GM13977 (cell line): ENCODE results near the gene HES2.
"Not testable (repeated sequence)": the region's sequence is repeated elsewhere in the genome, so short reads cannot be mapped to it uniquely, and the experiment has no call there.

Source experiments
- DNase-seq: peaks from one replicate; pipeline ENCODE4 v3.0.0; 2012; ENCODE audit warnings: low spot score
- in situ Hi-C: fragments of 300-500 bp; cut with MboI; formaldehyde crosslinking; loops from one replicate; pipeline ENCODE4 v1.12.0; 2022; ENCODE audit warnings: low sequenced_read_pairs, low pct_unique_long_range_greater_than_20kb, mixed read lengths, inconsistent platforms; ENCODE audit not compliant: unreplicated experiment
- TF ChIP-seq, protein P1 (sequence below): IDR thresholded peaks from 2 replicates; pipeline ENCODE4 v1.5.1; 2012; ENCODE audit warnings: mild to moderate bottlenecking, control low read depth; ENCODE audit not compliant: insufficient read depth; ENCODE audit errors: extremely low read depth, missing control alignments

The HES2 gene

DNA sequence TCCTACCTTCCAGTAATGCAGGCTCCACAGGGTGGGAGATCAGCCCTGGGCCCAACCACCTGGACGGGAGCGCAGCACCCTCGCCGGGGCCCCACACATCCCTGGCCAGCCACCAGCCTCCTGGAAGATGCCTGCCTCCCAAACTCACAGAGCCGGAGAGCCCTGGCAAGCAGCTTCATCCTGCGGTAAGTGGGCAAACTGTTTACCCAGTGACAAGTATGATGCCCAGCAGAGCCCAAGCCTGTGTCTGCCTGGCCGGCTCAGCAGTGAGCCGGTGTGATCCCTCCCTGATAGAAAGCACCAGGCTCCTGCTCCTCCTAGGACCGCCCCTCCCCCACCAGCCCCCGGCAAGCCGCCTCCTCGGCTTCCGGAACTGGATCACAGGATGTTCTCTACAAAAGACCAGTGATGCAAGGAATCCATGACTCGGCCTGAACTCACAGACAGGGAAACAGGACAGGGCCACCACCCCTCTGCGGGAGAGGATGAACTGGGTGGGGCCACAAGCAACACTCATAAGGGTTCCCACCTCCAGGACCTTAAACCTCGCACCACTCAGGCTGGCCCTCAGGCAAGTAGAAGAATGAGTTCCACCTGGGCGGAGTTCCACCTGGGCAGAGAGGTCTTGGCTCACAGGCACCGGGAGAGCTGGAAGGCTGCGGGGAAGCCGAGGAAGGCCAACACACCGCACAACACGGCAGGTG is 34.1 kb downstream of the HES2 start:
- TF ChIP-seq, protein P1, sequence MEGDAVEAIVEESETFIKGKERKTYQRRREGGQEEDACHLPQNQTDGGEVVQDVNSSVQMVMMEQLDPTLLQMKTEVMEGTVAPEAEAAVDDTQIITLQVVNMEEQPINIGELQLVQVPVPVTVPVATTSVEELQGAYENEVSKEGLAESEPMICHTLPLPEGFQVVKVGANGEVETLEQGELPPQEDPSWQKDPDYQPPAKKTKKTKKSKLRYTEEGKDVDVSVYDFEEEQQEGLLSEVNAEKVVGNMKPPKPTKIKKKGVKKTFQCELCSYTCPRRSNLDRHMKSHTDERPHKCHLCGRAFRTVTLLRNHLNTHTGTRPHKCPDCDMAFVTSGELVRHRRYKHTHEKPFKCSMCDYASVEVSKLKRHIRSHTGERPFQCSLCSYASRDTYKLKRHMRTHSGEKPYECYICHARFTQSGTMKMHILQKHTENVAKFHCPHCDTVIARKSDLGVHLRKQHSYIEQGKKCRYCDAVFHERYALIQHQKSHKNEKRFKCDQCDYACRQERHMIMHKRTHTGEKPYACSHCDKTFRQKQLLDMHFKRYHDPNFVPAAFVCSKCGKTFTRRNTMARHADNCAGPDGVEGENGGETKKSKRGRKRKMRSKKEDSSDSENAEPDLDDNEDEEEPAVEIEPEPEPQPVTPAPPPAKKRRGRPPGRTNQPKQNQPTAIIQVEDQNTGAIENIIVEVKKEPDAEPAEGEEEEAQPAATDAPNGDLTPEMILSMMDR, result no peak
- DNase-seq, result no peak

DNA sequence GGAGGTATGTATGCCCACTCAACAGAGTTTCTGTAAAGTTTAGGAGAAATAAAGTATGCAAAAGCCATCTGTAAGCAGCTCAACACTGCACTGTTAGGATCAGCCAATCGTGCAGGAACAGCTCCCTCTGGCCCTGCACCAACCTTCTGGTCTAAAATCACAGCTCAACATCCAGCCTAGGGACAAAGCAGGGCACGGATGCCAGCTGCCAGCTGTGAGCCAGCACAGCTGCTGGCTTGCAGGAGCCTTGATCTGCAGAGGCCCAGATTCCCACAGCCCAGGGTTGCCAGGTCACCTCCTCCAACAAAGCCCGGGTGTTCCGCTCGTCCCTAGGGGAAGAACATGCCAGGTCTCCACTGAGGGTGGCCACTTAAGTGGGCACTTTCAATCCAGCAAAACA is 34.8 kb downstream of the HES2 start:
- TF ChIP-seq, protein P1, result no peak
- in situ Hi-C loops, result no loop called here
- DNase-seq, result no peak

More for the DNA sequence above, 34.1 kb downstream of the HES2 start:
- in situ Hi-C loops, result no loop called here

DNA sequence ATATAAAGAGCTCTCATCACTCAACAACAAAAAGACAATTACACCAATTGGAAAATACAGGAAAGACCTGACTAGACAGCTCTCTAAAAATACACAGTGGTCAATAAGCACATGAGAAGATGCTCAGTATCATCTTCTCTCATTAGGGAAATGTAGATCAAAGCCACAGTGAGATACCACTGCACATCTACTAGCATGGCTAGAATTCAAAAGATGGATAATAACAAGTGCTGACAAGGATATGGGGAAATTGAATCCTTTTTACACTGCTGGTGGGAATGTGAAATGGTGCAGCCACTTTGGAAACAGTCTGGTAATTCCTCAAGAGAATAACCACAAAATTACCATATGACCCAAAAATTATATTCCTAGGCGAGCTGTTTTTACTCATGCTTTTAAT is 35.6 kb downstream of the HES2 start:
- in situ Hi-C loops, result no loop called here
- no peak for DNase-seq
- TF ChIP-seq, protein P1, result no peak

DNA sequence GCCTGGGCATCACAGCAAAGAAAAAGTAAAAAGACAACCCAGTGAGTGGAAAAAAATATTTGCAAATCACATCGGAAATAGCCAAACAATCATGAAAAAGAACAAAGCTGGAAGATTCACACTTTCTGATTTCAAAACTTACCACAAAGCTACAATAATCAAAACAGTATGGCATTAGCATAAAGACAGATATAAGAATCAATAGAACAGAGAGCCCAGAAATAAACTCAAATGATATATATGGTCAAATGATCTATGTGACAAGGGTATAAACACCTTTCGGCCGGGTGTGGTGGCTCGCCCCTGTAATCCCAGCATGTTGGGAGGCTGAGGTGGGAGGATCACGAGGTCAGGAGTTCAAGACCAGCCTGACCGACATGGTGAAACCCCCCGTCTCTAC is 39.7 kb downstream of the HES2 start:
- DNase-seq, result no peak
- in situ Hi-C loops, result no loop called here
- TF ChIP-seq, protein P1, result no peak

DNA sequence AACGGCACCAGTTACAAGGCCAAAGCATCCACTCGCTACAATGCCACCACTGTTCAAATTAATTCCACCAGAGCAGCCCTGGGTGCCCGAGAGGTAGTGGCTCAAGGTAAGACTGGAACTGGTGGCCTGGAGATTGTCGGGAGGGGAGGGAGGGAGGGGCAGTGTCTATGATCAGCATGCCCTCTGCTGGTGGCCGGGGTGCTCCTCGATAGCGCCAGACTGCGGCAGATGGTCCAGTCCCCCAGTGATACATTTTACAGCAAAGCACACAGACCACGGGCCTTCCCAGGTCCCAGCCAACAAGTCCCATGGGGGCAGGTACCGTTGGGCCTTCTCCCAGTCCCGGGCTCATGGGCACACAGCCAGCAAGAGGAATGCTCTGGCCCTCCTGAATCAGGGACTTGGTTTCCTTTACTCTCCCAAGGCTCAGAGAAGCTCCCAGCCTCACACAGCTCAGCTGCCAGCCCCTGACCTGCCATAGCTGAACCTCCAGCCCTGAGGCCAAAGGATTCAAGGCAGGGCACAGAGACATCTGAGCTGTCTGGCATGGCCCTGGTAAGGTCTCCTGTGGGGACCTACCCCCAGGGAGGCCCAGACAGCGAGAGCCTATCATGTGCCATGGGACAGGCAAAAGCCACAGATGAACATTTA is 41.5 kb downstream of the HES2 start:
- in situ Hi-C loops, result no loop called here
- DNase-seq, result no peak
- TF ChIP-seq, protein P1, result peak; percentile 19

DNA sequence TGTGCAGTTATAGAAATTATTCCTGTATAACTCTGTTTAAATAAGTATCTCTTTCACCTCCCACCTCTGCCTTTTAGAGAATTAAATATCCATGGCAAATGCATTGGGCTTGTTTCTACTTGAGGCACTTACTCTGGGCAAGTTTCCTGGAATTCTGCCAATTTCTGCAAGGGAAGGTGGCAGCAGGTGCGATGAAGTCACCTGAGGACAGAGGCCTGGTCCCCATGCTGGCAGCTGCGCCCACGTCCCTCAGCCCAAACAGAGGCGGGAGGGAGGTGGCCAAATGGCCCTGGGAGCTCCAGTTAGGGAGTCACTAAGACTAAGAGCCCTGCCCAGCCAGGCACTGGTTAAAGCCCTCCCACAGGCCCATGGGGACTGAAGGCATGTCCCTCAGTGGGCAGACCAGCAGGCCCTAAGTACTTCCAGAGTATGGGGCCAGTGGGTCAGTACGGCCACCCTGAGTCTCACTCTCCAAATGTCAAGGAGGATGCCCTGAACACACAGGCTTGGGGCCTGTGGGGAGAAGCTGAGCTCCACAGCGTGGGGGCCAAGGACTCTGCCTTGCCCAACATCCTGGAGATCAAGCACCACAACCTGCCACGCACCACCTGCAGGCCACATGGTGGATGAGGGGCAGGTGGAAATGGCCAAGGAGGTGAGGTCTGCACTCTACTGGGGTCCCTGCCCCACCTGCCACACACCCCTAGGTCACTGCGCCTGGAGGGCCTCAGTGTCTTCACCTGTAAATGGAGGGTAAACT is 45.6 kb downstream of the HES2 start:
- TF ChIP-seq, protein P1, result no peak
- no peak for DNase-seq
- in situ Hi-C loops, result no loop called here

DNA sequence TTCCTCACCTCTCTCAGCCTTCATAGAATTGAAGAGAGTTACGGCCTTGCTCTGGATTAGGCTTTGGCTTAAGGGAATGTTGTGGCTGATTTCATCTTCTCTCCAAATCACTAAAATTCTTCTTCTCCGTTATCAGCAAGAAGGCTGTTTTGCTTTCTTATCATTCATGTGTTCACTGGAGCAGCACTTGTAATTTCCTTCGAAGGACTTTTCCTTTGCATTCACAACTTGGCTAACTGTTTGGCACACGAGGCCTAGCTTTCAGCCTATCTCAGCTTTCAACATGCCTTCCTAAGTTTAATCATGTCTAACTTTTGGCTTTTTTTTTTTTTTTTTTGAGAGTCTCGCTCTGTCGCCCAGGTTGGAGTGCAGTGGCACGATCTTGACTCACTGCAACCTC is 47.5 kb downstream of the HES2 start:
- in situ Hi-C loops, DNase-seq: not testable (repeated sequence)
